Measurements from ENCODE around the gene BRINP2.

BRINP2 gene

GRCh38 chr1:177238967-177239366 lies 68.2 kb downstream of the BRINP2 start:
- DNase-seq (ENCODE audit: low read depth) = no peak
- H3K4me3 ChIP-seq (ENCODE audit: control insufficient read depth, low read depth, low read length) = no peak overlapping the region
- TF ChIP-seq, protein P1, sequence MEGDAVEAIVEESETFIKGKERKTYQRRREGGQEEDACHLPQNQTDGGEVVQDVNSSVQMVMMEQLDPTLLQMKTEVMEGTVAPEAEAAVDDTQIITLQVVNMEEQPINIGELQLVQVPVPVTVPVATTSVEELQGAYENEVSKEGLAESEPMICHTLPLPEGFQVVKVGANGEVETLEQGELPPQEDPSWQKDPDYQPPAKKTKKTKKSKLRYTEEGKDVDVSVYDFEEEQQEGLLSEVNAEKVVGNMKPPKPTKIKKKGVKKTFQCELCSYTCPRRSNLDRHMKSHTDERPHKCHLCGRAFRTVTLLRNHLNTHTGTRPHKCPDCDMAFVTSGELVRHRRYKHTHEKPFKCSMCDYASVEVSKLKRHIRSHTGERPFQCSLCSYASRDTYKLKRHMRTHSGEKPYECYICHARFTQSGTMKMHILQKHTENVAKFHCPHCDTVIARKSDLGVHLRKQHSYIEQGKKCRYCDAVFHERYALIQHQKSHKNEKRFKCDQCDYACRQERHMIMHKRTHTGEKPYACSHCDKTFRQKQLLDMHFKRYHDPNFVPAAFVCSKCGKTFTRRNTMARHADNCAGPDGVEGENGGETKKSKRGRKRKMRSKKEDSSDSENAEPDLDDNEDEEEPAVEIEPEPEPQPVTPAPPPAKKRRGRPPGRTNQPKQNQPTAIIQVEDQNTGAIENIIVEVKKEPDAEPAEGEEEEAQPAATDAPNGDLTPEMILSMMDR (IDR thresholded peaks at IDR 0.05; ENCODE audit: control insufficient read depth, insufficient read depth, low read depth, low read length, missing control alignments) = no peak

DNA sequence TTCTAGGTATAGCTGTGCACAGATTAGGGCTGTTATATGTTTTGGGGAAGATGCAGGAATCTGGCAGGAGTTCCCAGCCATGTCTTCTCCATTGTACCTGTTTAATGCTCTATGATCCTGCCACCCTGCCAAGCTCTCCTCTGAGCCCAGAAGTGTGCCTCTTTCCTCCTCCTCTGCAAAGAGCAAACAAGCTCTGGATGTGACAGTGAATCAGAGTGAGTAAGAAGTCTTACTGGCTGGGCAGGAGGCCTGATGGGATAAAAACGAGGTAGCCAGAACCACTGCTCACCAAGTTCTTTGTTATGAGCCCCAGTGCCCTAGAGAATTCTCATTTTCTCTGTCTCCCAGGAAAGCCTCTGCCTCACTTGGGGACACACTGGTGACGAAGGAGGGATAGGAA lies 69.0 kb downstream of the BRINP2 start:
- H3K4me3 ChIP-seq (ENCODE audit: control insufficient read depth, low read depth, low read length) = no peak overlapping the region
- no peak for DNase-seq (ENCODE audit: low read depth)
- TF ChIP-seq, protein P1 (IDR thresholded peaks at IDR 0.05; ENCODE audit: control insufficient read depth, insufficient read depth, low read depth, low read length, missing control alignments) = no peak

- TF ChIP-seq, protein P1 (IDR thresholded peaks at IDR 0.05; ENCODE audit: control insufficient read depth, insufficient read depth, low read depth, low read length, missing control alignments) = no peak
- DNase-seq (ENCODE audit: low read depth) = no peak
- no peak overlapping the region for H3K4me3 ChIP-seq (ENCODE audit: control insufficient read depth, low read depth, low read length)
Measured at GRCh38 chr1:177243773-177244172, 73.0 kb downstream of the BRINP2 start.

GRCh38 chr1:177246710-177247580 lies 76.2 kb downstream of the BRINP2 start:
- H3K4me3 ChIP-seq (ENCODE audit: control insufficient read depth, low read depth, low read length) = no peak overlapping the region
- no peak for DNase-seq (ENCODE audit: low read depth)
- TF ChIP-seq, protein P1 (IDR thresholded peaks at IDR 0.05; ENCODE audit: control insufficient read depth, insufficient read depth, low read depth, low read length, missing control alignments) = no peak

DNA sequence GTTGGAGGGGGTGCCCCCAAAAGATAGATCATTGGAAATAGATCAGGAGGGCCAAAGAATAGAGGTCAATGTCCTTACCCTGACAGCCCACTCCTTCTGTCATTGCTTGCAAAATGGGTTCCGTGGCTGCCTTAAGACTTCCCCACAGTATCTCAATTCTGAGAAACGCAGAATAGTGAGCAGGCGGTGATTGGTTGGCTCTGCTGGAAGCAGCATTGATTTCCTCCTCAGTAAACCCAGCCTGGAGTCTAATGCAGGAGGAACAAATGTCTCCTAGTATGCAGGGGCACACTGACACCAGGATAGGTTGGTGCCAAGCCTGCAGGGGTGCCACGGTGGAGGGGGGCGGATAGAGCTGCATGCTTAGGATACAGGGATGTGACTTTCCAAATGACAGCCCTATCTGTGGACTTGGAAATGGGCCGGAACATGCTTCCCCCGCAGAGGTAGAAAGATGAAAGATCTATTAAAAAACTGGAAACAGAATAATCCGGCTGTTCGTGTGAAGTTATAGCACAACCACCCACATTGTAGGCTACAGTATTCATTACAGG lies 76.9 kb downstream of the BRINP2 start:
- DNase-seq (ENCODE audit: low read depth) = no peak
- H3K4me3 ChIP-seq (ENCODE audit: control insufficient read depth, low read depth, low read length) = no peak overlapping the region
- TF ChIP-seq, protein P1 (IDR thresholded peaks at IDR 0.05; ENCODE audit: control insufficient read depth, insufficient read depth, low read depth, low read length, missing control alignments) = no peak

DNA sequence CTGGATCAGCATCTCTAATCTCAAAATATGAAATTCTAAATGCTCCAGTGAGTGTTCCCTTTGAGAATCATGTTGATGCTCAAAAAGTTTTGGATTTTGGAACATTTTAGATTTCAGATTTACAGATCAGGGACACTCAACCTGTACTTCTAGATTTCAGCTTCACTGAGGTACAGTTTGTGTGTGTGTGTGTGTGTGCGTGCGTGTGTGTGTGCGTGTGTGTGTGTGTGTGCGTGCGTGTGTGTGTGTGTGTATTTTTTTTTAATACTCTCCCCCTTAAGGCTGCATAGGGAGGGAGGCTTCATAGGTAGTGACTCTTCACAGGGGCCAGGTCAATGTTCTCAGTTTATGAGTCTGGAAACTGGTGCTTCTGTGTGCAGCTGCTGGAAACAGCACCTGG lies 77.5 kb downstream of the BRINP2 start:
- DNase-seq (ENCODE audit: low read depth) = no peak
- TF ChIP-seq, protein P1 (IDR thresholded peaks at IDR 0.05; ENCODE audit: control insufficient read depth, insufficient read depth, low read depth, low read length, missing control alignments) = no peak
- no peak overlapping the region for H3K4me3 ChIP-seq (ENCODE audit: control insufficient read depth, low read depth, low read length)

Data from AG09309 (cell line).